ENCODE data around the gene OBP2B. TPM values are rescaled to one million over a fixed set of nuclear protein-coding genes. Genes with fewer than 3 reads are reported as not detected.

OBP2B gene
- polyA plus RNA-seq, 1 donor (not counting 4 experiments of a cell fraction or from before 2014, with no cell fraction given): not detected

DNA sequence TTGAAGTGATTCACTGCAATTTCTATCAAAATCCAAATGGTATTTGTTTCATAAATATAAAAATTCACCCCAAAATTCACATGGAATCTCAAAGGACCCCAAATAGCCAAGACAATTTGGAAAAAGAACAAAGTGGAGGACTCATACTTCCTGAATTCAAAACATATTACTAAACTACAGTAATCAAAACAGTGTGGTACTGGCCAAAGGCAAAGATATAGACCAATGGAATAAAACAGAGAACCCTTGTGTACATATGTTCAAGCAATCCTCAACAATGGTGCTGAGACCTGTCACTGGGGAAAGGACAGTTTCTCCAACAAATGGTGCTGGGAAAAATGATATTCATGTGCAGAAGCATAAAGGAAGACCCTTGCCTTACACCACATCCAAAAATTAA lies 14.0 kb downstream of the OBP2B start:
- Histone ChIP-seq H3K27ac (ENCODE audit: control insufficient read depth, insufficient read depth, low read length) (no peak overlapping the region), H3K4me1 (ENCODE audit: control insufficient read depth, extremely low read depth, insufficient read depth, low read length) (no peaks in the 10 kb centered on the region), H3K4me2 (ENCODE audit: control insufficient read depth, extremely low read depth, insufficient read depth, low read depth, low read length) (no peak overlapping the region), H3K27me3 (ENCODE audit: control insufficient read depth, extremely low read depth, insufficient read depth, low read length) (peaks cover 3% of the 10 kb centered on the region), H3K9me3 (ENCODE audit: control insufficient read depth, low read depth, low read length) (peaks cover 2% of the 10 kb centered on the region), H3K9ac (ENCODE audit: control insufficient read depth, extremely low read depth, insufficient read depth, low read length) (no peak overlapping the region), H3K9me1 (ENCODE audit: control insufficient read depth, extremely low read depth, insufficient read depth, low read length) (no peaks in the 10 kb centered on the region), H3K79me2 (ENCODE audit: control insufficient read depth, insufficient read depth, low read length) (no peaks in the 10 kb centered on the region), H3K36me3 (ENCODE audit: control insufficient read depth in 2 of 2, extremely low read depth in 1 of 2, insufficient read depth in 2 of 2, low read length in 2 of 2) (no peaks in the 10 kb centered on the region), H3K4me3 (ENCODE audit: control insufficient read depth in 2 of 3, extremely low read depth in 1 of 3, insufficient read depth in 2 of 3, low read depth in 1 of 3, low read length in 3 of 3) (no peak overlapping the region), H2AFZ (ENCODE audit: control insufficient read depth, low read length) (no peak overlapping the region), H4K20me1 (ENCODE audit: control insufficient read depth, extremely low read depth, insufficient read depth, low read length) (no peaks in the 10 kb centered on the region)
- no peak for TF ChIP-seq EZH2 (IDR thresholded peaks at IDR 0.05; ENCODE audit: low read length)
- TF ChIP-seq, protein P1, sequence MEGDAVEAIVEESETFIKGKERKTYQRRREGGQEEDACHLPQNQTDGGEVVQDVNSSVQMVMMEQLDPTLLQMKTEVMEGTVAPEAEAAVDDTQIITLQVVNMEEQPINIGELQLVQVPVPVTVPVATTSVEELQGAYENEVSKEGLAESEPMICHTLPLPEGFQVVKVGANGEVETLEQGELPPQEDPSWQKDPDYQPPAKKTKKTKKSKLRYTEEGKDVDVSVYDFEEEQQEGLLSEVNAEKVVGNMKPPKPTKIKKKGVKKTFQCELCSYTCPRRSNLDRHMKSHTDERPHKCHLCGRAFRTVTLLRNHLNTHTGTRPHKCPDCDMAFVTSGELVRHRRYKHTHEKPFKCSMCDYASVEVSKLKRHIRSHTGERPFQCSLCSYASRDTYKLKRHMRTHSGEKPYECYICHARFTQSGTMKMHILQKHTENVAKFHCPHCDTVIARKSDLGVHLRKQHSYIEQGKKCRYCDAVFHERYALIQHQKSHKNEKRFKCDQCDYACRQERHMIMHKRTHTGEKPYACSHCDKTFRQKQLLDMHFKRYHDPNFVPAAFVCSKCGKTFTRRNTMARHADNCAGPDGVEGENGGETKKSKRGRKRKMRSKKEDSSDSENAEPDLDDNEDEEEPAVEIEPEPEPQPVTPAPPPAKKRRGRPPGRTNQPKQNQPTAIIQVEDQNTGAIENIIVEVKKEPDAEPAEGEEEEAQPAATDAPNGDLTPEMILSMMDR (optimal IDR thresholded peaks at IDR 0.05 in 1 of 3, IDR thresholded peaks at IDR 0.05 in 1 of 3, conservative IDR thresholded peaks at IDR 0.05 in 1 of 3; ENCODE audit: extremely low read depth in 1 of 3, insufficient read depth in 2 of 3, low read length in 3 of 3): no peak
- DNase-seq (ENCODE audit: low read depth, low spot score) (no peak), FAIRE-seq (no peak)
- dilution Hi-C loops (cut with MboI; ENCODE audit: extremely low pct_ligation_motif_present, low sequenced_read_pairs): no loop called here

DNA sequence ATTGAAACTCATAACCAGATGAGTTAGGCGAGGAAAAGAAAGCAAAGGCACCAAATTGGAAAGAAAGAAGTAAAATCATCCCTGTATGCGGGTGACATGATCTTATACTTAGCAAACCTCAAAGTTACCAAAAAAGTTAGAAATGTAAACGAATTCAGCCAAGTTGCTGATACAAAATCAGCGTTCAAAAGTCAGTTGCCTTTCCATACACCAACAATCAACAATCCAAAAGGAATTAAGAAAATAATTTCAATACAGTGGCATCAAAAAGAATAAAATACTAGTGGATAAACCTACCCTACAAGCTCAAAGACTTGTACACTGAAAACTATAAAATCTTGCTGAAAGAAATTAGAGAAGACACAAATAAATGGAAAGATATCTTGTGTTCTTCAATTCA lies 14.5 kb downstream of the OBP2B start:
- H3K4me1 ChIP-seq (ENCODE audit: control insufficient read depth, extremely low read depth, insufficient read depth, low read length): no peaks in the 10 kb centered on the region
- H3K4me2 ChIP-seq (ENCODE audit: control insufficient read depth, extremely low read depth, insufficient read depth, low read depth, low read length): no peak overlapping the region
- no peak overlapping the region for H3K9ac ChIP-seq (ENCODE audit: control insufficient read depth, extremely low read depth, insufficient read depth, low read length)
- FAIRE-seq (no peak), DNase-seq (ENCODE audit: low read depth, low spot score) (no peak)
- H3K4me3 ChIP-seq (ENCODE audit: control insufficient read depth in 2 of 3, extremely low read depth in 1 of 3, insufficient read depth in 2 of 3, low read depth in 1 of 3, low read length in 3 of 3): no peak overlapping the region
- H3K79me2 ChIP-seq (ENCODE audit: control insufficient read depth, insufficient read depth, low read length): no peaks in the 10 kb centered on the region
- H2AFZ ChIP-seq (ENCODE audit: control insufficient read depth, low read length): no peak overlapping the region
- no peaks in the 10 kb centered on the region for H3K36me3 ChIP-seq (ENCODE audit: control insufficient read depth in 2 of 2, extremely low read depth in 1 of 2, insufficient read depth in 2 of 2, low read length in 2 of 2)
- dilution Hi-C loops (cut with MboI; ENCODE audit: extremely low pct_ligation_motif_present, low sequenced_read_pairs): no loop called here
- no peaks in the 10 kb centered on the region for H3K9me1 ChIP-seq (ENCODE audit: control insufficient read depth, extremely low read depth, insufficient read depth, low read length)
- no peak overlapping the region for H3K27ac ChIP-seq (ENCODE audit: control insufficient read depth, insufficient read depth, low read length)
- H3K27me3 ChIP-seq (ENCODE audit: control insufficient read depth, extremely low read depth, insufficient read depth, low read length): no peaks in the 10 kb centered on the region
- TF ChIP-seq, protein P1 (optimal IDR thresholded peaks at IDR 0.05 in 1 of 3, IDR thresholded peaks at IDR 0.05 in 1 of 3, conservative IDR thresholded peaks at IDR 0.05 in 1 of 3; ENCODE audit: extremely low read depth in 1 of 3, insufficient read depth in 2 of 3, low read length in 3 of 3): no peak
- no peak for TF ChIP-seq EZH2 (IDR thresholded peaks at IDR 0.05; ENCODE audit: low read length)
- H4K20me1 ChIP-seq (ENCODE audit: control insufficient read depth, extremely low read depth, insufficient read depth, low read length): no peaks in the 10 kb centered on the region
- H3K9me3 ChIP-seq (ENCODE audit: control insufficient read depth, low read depth, low read length): peaks cover 2% of the 10 kb centered on the region
